Effector CD8-positive, alpha-beta T cell (primary cell): ENCODE results near the gene TTLL12.

Source experiments
- DNase-seq: peaks from one replicate; lab custom pipeline; 2025; lab: John Stamatoyannopoulos, UW

TTLL12 gene

DNA sequence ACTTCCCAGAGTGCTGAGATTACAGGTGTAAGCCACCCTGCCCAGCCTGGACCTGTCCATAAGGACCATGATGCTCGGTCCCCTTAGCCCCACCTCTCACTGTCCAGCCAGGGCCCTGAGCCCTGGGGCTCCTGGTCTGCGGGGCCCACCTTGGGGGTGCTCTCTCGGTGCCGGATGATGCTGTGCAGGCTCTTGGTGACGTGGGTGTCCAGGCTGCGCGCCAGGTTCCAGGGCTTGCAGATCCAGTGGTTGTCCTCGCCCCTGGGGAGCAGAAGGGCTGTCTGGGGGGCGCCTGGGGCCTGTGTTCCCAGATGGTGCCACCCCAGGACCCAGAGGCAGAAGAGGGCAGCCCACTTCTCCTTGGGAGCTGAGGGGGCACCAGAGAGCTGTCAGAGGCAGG, 13.4 kb downstream of the TTLL12 start:
- DNase-seq: no peak

DNA sequence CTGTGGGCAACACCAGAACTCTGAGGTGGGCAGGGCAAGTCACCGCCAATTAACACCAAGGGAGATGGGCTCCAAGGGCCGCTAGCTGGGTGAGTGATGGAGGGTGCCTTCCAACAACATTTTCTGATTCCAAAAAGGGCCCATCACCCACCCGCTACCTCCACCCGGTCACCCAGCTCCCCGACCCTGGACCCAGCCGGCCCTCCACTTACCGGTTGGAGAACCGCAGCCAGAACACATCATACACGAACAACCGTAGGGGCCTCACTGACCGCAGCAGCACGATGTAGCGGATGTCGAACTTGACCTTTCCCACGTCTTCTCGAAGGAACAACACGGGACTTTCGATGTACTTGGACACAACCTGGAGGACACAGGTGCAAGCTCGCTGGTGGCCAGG, 14.7 kb downstream of the TTLL12 start:
- no peak for DNase-seq

DNA sequence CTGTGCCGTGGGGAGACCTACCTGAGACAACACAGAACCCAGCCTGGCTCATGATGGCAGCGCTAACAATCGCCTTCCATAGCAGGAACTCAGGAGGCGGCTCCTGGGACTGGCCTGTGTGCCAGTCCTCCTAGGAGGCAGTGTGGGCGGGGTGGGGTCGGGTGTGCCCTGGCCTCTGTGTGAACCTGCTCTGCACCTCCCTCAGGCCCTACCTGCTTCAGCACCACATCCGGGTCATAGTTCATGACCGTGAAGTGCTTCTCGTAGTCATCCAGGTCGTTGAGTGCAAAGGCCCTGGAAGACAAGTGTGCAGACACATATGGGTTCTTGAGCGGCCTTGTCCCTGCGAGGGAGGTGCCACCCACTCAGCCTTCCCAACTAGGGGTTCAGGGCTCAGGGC, 15.3 kb downstream of the TTLL12 start:
- no peak for DNase-seq

DNA sequence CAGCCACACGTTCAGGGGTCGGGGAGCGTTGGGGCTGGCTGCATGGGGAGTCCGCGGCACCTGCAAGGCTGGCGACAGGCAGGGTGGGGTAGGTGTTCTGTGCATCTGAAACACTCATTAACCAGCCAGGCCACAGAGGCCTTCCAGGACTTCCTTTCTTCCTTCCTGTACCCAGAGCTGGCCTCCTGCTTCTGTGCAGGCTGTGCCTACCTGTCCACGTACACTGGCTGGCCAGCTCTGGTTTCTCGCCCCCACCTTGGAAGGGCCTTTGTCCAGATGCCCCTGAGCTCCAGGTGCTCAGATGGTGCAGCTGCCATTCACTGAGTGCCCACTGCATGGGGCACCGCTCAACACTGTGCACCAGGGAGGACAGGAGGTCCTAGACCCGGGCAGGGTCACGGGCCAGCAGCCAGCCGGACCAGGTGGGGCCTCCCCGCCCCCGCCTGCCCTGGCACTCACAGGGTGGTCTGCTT, 15.9 kb downstream of the TTLL12 start:
- no peak for DNase-seq

DNA sequence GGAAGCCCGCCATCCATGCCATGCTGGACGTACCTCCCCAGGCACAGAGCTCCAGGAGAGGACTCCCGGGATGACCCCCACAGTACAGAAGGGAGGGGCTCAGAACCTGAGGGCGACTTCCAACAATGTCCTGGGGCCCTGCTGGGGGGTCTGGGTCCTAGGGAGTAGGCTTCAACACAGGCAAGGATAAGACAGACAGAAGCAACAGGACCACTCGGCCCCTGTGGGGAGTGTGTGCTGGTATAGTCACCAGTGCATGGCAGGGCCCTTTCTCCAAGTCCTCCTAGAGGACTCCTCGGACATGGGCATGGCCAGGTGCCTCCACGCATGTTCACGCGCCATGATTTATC, 16.8 kb downstream of the TTLL12 start:
- DNase-seq: no peak

DNA sequence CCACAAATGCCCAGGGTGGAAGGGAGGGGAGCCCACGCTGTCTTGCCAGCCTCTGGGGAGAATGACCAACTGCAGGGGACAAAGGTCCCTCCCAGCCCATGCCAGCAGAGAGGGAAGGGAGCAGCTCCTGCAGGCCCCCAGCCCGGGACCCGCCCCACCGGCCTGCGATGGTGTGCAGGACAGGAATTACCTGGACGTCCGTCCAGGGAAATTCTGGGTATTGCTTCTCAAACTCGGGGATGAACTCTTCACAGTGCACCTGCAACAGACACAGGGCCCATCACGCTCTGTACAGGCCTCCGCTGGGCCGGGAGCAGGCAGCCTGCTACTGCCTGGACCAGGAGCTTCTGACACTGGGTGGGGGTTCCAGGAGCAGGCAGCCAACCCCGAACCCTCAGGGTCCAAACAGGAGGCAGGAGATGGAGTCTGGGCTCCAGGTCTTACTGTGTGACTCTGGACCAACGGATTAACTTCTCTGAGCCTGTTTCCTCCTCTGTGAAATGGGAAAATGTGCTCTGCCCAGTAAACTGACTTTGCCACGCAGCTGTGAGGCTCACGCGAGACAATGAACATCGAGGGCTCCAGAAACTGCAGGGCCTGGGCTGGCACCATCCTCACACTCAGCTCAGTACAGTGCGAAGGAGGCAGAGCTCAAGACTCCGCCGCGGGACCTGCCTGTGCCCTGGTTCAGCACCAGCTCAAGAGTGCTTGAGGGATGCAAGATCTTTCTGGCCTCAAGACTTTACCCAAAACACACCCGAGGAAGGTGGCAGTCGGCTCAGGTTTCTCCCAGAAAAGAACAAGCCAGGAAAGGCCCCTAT, 17.4 kb downstream of the TTLL12 start:
- DNase-seq: no peak

DNA sequence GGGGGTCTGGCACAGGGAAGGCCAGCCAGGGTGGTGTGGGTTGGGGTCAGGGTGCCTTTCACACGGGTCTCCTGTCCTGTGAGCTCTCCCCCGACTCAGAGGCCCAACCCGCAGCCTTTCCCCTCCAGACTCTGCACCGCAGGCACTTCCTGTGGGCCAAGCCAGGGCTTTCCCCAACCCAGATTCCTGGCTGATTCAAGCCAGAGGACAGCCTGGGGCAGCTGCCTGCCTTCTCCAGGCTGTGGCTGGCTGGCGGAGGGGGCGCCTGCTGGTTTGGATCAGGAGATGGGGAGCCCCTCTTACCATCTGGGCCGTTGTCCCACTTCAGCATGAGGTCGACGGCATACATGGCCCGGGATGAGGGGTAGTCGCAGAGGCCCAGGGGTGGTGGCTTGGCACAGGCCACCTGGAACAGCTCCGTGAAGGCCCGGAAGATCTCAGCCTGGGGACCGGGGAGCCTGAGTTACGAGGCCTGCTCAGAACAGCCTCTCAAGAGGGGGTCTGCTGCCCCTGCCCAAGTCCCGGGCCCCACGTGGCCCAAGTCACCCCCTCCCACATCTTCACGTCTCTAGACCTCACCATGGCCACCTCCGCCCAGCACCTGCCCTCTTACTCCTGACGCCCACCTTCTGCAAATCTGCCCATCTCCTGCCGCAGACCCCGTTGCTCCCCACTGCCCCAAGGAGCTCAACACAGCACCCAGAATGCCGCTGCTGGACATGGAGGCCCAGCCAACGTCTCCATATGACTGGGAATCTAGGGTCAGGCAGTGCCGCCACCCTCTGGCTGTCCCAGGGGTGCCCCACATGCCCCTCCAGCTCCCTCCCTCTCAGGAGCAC, 18.2 kb downstream of the TTLL12 start:
- no peak for DNase-seq

DNA sequence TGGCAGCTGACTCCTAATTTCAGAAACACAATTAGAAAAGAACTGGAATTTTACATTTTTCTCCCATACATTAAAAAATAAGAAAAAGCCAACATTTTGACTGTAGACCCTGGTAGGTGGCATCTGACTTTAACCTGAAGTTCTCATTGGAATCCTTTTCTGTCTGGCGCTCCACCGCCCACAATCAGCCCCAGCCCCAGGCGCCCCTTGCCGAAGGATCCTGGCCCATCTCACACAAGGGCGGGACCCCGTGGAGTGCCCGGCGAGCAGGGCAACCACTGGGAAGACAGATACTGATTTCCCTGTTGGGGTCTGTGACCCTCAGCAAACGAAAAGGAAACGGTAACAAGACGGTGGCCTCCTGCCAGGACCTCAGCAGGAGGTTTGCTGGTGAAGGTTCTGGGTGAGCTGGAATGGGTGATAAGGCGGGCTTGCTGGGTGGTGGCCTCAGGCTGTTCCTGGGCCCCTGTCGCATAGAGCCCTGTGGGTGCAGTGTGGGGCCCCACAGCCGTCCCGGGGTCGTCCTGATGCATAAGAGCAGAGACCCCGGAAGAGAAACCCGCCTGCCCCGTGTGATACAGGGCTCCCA, 19.8 kb downstream of the TTLL12 start:
- no peak for DNase-seq

DNA sequence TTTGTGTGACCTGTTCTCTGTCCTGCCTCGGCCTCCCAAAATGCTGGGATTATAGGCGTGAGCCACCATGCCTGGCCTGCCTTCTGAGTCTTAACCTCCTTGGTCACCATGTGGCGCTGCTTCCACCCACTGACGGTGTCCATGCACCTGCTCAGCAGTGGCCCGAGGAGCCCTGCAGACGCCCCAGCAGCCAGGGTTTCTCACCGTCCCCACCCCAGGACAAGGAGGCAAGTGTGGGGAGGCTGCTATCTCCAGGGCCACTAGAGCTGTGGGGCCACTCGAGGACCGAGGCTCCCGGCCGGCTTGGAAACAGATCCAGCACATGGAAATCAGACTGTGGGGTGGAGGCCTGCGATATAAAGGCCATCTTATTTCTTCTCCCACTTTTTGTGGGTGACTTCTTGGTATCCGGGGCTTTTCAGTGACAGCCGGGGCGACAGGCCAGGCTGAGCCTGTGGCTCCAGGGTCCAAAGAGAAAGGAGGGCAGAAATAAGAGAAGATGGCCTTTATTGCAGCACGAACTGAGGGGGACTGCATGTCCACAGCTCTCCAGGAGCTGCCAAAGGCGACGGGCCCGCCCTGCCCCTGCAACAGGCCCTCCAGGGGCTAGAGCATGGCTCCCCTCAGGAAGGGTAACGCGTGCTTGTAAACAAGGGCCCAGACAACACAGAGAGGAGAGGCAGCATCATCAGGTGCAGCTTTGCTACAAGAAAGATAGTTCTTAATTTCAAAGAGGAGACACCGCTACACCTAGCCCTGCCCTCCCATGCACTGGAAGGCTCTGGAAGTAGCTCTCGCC, 20.6 kb downstream of the TTLL12 start:
- no peak for DNase-seq

DNA sequence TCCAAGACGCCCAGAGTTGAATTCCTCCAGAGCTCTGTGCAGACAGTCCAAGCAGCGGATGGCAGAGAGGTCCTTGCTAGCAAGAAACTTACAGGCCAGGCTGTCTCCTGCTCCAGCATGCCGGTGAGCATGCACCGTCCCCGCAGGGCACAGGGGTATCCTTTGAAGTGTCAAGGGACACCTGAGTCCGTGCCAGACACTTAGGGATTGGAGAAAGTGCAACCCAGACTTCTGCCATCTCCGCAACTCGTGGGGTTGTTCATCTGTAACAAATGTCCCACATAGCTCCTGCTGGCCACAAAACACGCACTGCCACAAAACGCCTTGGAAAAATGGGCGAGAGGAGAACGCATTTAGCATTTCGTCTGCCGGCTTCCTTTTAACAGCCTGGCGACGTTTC, 22.3 kb downstream of the TTLL12 start:
- DNase-seq: no peak

DNA sequence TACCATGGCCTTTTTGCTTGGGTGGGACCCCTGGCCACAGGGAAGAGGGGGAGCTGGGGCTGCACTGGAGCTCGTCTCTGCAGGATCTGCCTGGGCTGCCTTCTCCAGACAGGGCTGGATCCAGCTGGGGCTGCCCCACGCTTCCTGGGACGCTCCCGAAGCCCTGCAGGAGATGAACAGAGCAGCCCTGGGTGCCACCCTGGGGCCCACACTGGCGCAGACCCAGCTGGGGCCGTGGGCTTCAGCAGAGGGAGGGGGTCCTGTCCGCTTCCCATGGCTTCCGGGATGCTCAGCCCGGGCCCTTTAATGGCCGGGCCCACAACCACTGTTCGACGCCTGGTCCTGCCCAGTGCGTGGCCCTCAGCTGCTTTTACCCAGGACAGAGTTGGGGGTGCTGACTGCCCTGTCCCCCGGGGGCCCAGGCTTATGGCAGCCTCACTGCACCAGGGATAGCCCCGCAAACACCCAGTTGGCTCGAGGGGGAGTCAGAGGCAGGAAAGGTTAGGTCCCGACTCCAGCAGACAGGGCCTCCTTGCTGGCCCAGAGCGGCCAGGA, 23.6 kb downstream of the TTLL12 start:
- no peak for DNase-seq

DNA sequence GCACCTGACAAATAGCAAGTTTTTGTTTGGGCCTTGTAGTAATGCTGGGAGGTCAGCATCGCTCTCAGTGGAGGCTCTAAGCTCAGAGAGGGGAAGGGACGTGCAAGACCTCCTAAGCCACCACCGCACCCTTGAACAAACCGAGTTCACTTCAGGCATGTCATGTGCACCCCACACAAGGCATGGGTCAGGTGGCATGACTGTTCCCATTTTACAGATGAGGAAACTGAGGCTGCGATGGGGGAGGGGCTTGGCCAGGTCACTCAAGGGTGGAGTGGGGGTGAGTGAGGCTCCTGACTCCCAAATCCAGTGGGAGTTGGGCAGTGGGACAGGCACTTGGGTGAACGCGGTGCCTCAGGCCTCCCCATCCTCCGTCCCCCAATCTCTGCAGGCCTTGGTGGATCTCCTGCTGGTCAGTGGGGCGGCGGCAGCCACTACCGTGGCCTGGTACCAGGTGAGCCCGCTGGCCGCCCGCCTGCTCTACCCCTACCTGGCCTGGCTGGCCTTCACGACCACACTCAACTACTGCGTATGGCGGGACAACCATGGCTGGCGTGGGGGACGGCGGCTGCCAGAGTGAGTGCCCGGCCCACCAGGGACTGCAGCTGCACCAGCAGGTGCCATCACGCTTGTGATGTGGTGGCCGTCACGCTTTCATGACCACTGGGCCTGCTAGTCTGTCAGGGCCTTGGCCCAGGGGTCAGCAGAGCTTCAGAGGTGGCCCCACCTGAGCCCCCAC, 24.4 kb downstream of the TTLL12 start:
- DNase-seq: no peak

DNA sequence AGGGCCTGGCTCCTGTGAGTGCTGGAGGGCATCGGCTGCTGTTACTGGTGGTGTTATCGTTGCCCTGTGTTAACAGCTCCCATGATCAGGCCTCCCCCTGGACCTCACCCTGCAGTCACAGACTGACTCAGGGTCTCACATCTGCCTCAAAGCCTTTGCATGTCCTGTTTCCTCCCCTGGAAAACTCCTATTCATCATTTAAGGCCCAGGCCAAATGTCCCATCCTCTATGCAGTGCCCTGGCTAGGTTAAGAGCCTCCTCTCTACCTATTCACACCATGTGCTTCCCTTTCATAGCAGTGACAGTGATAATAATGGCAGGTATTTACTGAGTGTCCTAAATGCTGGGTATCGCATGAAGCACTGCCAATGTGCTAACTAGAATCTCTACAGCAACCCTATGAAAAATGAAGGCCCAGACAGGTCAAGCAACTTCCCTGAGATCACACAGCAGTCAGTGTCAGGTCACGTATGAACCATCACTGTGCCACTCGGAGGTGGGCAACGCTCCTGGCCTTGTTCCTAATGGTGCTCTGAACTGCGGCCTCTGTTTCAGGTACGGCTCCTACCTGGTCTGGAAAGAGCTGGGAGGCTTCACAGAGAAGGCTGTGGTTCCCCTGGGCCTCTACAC, 26.3 kb downstream of the TTLL12 start:
- DNase-seq: no peak

DNA sequence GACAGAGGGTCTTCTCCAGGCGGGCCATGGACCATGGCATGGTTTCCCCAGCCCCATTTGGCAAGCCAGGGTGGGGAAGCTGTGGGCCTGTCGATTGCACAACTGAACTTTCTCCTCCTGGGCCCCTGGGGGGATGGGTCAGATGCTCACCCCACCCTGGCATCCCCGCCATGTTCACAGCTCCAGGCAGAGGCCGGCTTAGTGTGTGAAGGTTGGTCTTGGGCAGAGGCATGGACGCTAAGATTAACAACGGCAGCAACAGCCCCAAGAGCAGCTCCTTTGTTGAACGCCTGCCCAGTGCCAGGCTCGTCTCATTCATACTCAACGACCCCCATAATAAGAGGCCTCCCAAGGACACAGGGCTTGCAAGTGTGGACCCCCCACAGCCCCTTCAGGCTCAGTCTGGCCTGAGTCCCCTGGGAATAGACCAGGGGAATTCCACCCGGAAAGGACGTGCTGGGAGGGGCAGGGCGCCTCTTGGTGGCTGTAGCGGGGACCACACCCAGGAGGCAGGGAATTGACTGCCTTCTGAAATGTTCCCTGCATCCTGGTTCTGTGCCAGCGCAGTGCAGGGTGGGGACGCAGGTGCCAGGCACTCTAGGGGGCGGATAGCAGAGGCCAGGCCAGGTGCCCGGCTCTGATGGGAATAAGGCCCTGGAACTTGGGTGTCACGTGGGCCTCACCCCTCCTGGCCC, 27.3 kb downstream of the TTLL12 start:
- DNase-seq: no peak

DNA sequence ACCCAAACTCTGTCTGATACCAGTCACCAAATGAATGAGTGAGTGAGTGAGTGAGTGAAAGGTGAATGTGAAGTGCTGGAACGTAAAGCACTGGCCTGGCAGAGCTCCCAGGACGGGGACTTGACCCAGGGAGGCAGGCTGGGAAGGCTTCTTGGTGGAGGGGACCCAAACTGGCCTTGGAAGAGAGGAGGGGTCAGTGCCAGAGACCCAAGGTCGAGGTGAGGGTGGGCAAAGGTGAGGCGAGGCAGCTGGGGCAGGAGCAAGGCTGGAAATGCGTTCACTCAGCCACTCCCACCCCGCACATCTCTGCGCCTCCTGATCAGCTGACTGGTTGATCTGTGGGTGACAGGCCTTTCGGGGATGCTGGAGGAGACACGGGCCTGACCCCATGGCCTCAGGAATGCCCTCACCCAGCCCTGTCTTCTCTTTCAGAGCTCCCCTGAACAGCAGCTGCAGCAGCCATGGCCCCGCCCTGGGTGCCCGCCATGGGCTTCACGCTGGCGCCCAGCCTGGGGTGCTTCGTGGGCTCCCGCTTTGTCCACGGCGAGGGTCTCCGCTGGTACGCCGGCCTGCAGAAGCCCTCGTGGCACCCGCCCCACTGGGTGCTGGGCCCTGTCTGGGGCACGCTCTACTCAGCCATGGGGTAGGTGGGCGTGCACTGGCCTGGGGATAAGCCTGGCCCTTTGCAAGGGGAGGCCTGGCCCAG, 28.0 kb downstream of the TTLL12 start:
- DNase-seq: no peak

DNA sequence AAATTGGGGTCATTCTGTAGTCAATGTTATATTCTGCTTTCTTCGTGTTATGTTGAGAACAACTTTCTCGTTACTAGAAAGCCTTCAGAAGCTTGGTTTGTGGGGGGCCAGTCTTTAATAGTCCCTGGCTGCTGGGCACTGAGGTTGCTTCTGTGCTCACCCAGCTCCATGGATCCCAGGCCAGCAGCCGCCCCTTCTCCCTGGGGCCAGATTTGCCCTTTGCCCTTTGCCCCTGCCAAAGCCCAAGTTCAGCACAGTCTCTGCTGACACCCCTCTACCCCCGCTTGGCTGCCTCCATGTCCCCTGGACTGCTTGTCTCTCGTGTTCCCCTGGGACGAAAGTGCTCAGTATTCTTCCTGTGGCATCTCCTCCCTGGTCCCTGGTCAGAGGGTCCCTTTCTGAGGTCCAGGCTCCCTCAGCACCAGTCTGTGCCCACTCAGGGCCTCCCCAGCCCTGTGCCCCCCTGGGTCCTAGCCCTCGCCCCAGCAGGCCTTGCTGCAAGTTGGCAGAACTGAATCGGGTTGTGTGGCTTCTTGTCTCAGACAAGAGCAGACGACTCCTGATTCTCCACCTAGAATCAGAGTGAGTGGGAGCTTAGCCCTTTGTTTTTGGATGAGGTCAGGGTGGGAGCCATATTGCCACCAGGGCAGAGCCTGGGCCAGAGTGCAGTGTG, 28.9 kb downstream of the TTLL12 start:
- DNase-seq: no peak

DNA sequence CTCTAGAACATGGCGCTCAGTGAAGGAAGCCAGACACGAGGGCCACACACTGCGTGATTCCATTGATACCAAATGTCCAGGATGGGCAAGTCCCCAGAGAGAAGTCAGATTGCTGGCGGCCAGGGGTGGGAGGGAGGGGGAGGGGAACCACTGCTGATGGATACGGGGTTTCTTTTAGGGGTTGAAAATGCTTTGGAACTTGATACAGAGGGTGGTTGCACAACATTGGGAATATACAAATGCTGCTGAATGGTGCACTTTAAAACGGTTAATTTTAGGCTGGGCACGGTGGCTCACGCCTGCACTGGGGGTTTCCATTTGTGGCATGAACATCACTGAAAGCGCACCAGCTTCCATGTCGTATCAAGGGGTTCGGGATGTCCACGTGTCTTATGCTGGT, 30.5 kb downstream of the TTLL12 start:
- no peak for DNase-seq

DNA sequence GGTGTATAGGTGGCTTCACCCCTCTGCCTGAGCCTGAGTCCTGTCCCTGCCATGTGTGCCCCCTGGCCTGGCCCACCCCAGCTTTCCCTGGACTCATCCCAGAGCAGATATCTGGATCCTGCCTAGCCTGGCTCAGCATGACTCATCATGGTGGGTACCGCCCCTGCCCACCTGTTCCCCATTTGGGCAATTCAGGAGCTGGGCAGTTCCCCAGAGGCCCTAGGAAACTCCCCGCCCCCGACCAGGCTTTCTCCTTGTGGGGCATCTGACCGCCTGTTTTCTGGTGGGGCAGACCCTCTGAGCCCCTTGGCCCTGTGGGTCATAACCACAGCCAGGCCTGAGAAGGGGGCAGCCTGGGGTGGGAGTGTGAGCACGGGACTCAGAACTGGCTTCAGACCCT, 31.1 kb downstream of the TTLL12 start:
- no peak for DNase-seq
